Measurements from ENCODE around the gene SNN. TPM values are rescaled to one million over a fixed set of nuclear protein-coding genes. Genes with fewer than 3 reads are reported as not detected.

The SNN gene
- total RNA-seq, 1 donor from 2014 or later = 32.1 TPM

DNA sequence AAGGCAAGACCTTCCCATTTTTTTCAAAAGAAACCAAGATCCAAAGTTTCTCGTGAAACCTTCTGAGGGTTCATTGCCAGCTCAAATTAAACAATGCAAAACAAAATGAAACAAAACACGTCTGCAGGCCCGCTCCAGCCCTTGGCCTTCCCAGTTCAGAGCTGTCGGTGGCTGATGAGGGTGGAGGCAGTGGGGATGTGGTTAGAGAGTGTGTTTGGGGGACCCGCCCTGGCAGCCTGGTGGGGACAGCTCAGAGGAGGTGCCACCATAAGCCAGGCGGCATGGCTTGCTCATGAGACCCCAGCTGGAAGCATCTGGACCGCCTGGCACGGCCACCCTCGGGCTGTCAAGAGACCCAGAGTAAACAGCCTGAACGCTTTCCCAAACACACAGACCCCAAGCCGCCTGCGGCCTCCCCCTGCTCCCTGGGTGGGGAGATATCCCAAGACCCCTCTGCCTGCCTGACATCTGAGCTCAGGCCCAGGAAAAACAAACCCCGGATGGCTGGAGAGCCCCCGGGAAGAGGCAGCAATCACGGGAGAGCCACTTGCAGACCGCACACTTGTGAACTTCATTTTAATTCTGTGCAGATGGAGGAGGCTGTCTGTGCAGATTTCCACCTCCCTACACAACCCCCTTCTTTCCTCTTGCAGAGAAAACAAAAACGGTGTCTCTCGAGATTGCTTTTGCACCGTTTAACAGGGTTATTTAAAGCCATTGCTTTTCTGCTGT lies 46.2 kb upstream of the SNN start:
- peak; percentile 35 for DNase-seq
- no peaks in the 10 kb centered on the region for H3K27me3 Mint-ChIP-seq
- peak; percentile 43 for ATAC-seq (ENCODE audit: low read depth)
- TF ChIP-seq, protein P1, sequence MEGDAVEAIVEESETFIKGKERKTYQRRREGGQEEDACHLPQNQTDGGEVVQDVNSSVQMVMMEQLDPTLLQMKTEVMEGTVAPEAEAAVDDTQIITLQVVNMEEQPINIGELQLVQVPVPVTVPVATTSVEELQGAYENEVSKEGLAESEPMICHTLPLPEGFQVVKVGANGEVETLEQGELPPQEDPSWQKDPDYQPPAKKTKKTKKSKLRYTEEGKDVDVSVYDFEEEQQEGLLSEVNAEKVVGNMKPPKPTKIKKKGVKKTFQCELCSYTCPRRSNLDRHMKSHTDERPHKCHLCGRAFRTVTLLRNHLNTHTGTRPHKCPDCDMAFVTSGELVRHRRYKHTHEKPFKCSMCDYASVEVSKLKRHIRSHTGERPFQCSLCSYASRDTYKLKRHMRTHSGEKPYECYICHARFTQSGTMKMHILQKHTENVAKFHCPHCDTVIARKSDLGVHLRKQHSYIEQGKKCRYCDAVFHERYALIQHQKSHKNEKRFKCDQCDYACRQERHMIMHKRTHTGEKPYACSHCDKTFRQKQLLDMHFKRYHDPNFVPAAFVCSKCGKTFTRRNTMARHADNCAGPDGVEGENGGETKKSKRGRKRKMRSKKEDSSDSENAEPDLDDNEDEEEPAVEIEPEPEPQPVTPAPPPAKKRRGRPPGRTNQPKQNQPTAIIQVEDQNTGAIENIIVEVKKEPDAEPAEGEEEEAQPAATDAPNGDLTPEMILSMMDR (IDR thresholded peaks at IDR 0.05) = no peak
- CTCF ChIA-PET = interaction anchor here (1.1 to 1.4 kb wide), 3 partner anchors 19 to 90 kb away, joined by 4 read pairs; no protein-coding TSS in a partner anchor
- POLR2A ChIA-PET = interaction anchor here (0.7 to 1.8 kb wide), 9 partner anchors 14 to 657 kb away, joined by 3 to 12 read pairs (median 3); partner anchors contain the start of gene LITAF
- peaks cover 61% of the 10 kb centered on the region for H3K4me1 Mint-ChIP-seq
- H3K4me3 Mint-ChIP-seq = peak overlapping the region; percentile 78
- intact Hi-C loops (cut with micrococcal nuclease) = loop anchor here (1.0 kb wide), 2 partner anchors 9 to 37 kb away; no protein-coding TSS in a partner anchor
- H3K9me3 Mint-ChIP-seq = peaks cover 3% of the 10 kb centered on the region
- no peaks in the 10 kb centered on the region for H3K36me3 Mint-ChIP-seq (ENCODE audit: low read depth)
- H3K27ac Mint-ChIP-seq = peak overlapping the region; percentile 83

DNA sequence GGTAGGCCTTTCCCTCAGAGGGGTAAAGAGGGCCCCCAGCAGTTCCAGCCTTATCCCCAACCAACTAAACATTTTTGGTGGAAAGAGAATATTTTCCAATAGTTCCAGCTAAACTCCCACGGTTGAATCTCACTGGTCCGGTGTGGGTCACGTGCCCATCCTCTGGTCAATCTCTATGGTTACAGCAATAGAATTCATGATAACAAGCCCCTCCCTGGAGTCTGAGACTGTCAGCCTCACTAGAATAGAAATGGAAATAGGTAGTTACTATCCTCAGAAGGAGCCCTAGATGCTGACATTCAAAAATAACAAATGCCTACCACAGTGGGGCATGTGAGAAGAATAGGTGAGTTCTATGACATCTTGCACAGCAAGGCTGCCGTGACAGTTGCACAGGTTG lies 44.0 kb upstream of the SNN start:
- ATAC-seq (ENCODE audit: low read depth) = no peak
- H3K36me3 Mint-ChIP-seq (ENCODE audit: low read depth) = no peaks in the 10 kb centered on the region

DNA sequence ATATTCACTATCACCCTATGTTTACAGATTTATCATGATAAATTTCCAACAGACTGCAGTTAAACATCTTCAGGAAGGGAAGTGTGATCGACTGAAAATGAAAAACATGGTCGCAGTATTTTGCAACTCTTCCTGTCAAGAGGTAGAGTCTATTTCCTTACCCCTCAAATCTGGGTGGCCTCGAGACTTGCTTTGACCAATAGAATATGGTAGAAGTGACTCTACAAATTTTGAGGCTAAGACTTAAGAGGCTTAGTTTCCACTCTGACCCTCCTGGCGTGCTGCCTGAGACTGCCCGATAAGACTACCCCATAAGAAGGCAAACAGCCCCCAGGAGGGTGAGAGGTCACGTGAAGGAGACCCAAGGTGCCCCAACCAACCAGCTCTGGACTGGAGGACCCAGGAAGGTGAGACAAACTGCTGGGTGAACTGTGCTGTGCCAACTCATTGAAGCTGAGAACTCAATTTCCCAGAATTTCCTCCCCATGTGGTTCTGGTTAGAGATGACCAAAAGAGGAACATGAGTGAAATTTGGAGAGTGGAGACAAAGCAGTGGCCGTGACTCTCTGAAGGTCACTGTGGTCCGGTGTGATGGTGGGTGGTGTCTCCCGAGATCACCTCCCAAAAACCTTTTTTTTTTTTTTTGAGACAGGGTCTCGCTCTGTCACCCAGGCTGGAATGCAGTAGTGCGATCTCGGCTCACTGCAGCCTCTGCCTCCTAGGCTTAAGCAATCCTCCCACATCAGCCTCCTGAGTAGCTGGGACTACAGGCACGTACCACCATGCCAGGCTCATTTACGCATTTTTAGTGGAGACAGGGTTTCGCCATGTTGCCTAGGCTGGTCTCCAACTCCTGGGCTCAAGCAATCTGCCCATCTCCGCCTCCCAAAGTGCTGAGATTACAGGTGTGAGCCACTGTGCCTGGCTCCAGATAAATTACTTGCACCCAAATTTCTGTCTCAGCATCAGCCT lies 43.3 kb upstream of the SNN start:
- Mint-ChIP-seq H3K4me3 (no peak overlapping the region), H3K9me3 (peaks cover 3% of the 10 kb centered on the region), H3K27me3 (no peaks in the 10 kb centered on the region), H3K27ac (peak overlapping the region; percentile 69), H3K4me1 (peaks cover 62% of the 10 kb centered on the region), H3K36me3 (ENCODE audit: low read depth) (no peaks in the 10 kb centered on the region)
- no peak for DNase-seq
- intact Hi-C loops (cut with micrococcal nuclease) = no loop called here
- ChIA-PET CTCF (no interaction called here), POLR2A (no interaction called here)
- TF ChIP-seq, protein P1 (IDR thresholded peaks at IDR 0.05) = no peak
- ATAC-seq (ENCODE audit: low read depth) = no peak

More for the DNA sequence above, 44.0 kb upstream of the SNN start:
- Mint-ChIP-seq H3K4me3 (no peak overlapping the region), H3K27me3 (no peaks in the 10 kb centered on the region), H3K4me1 (peaks cover 60% of the 10 kb centered on the region), H3K9me3 (peaks cover 3% of the 10 kb centered on the region), H3K27ac (peak overlapping the region; percentile 69)
- no peak for DNase-seq
- intact Hi-C loops (cut with micrococcal nuclease) = no loop called here
- ChIA-PET POLR2A (no interaction called here), CTCF (interaction anchor here (1.2 kb wide), 1 partner anchor 92 kb away, joined by 3 read pairs; no protein-coding TSS in a partner anchor)
- TF ChIP-seq, protein P1 (IDR thresholded peaks at IDR 0.05) = no peak

DNA sequence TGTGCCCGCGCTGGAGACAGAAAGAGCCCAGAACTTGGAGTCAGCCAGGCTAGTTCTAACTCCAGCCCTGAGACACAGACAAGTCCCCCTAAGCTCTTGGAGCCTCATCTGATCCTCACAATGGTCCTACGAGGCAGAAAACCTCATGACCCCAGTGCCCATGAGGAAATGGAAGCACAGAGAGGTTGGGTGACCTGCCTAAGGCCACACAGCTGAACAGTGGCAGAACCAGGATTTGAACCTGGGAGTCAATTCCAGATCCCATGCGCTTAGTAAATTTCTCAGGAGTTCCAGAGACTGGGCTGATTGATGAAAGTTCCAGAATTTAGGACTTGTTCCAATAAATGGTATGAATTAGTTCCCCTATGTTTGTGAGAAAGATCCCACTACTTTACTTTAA lies 42.5 kb upstream of the SNN start:
- intact Hi-C loops (cut with micrococcal nuclease) = no loop called here
- no peaks in the 10 kb centered on the region for H3K9me3 Mint-ChIP-seq
- H3K36me3 Mint-ChIP-seq (ENCODE audit: low read depth) = no peaks in the 10 kb centered on the region
- ATAC-seq (ENCODE audit: low read depth) = no peak
- peaks cover 62% of the 10 kb centered on the region for H3K4me1 Mint-ChIP-seq
- CTCF ChIA-PET = no interaction called here
- no peak overlapping the region for H3K4me3 Mint-ChIP-seq
- H3K27me3 Mint-ChIP-seq = no peaks in the 10 kb centered on the region
- POLR2A ChIA-PET = no interaction called here
- DNase-seq = no peak
- H3K27ac Mint-ChIP-seq = peak overlapping the region; percentile 18
- TF ChIP-seq, protein P1 (IDR thresholded peaks at IDR 0.05) = no peak
